ENCODE results near the gene NSUN6. TPM values are rescaled to one million over a fixed set of nuclear protein-coding genes. Genes with fewer than 3 reads are reported as not detected.

Gene NSUN6
- total and polyA plus RNA-seq, 7 donors = 3.0 to 7.0 (median 4.0) TPM

DNA sequence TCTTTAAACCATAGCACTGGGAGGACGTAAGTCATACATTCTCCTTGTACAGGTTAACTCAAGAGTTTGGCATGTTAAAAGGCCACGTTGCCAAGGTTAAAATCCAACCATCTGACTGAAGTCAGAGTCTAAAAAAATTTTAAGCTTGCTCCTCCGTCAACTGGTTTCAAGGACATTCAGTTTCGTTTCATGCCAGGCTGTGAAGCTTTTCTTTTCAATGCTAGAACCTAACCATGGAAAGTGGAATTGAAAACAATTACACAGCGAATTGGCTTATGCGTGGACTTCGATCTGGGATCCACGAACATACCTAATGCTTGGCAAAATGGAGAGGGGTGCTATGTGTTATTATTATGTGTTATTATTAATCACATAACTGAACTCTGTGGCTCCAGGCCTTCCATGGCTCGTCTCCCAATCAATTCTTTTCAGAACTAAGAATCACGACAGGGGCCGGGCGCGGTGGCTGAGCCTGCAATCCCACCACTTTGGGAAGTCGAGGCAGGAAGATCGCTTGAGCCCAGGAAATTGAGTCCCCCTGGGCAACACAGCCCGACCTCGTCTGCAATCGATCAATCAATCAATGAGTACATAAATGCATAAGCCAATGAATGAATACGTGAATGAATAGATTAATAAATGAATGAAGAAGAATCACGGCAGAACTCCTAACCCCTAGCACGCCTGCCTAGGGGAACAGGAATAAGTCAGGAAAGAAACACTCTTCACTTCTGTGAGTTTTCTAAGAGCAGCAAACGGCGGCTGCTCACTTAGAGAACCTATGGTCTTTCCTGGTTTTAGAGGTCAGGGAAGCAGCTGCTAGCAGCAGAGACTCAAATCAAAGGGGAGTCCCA lies 7.1 kb upstream of the NSUN6 start:
- intact Hi-C loops (cut with DNase I) = loop anchor here in 1 of 2 donors (10.0 kb wide), 1 partner anchor 1844 kb away; the partner anchor contains the start of gene RSU1
- DNase-seq = peak; percentile 23 to 47

GRCh38 chr10:18656724-18657123 lies 5.3 kb upstream of the NSUN6 start:
- TF ChIP-seq, protein P1, sequence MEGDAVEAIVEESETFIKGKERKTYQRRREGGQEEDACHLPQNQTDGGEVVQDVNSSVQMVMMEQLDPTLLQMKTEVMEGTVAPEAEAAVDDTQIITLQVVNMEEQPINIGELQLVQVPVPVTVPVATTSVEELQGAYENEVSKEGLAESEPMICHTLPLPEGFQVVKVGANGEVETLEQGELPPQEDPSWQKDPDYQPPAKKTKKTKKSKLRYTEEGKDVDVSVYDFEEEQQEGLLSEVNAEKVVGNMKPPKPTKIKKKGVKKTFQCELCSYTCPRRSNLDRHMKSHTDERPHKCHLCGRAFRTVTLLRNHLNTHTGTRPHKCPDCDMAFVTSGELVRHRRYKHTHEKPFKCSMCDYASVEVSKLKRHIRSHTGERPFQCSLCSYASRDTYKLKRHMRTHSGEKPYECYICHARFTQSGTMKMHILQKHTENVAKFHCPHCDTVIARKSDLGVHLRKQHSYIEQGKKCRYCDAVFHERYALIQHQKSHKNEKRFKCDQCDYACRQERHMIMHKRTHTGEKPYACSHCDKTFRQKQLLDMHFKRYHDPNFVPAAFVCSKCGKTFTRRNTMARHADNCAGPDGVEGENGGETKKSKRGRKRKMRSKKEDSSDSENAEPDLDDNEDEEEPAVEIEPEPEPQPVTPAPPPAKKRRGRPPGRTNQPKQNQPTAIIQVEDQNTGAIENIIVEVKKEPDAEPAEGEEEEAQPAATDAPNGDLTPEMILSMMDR (IDR thresholded peaks at IDR 0.05) = no peak
- Histone ChIP-seq H3K27me3 (ENCODE audit: insufficient read depth in 3 of 3, low read length in 2 of 3) (no peaks in the 10 kb centered on the region), H3K4me3 (no peak overlapping the region), H3K27ac (no peak overlapping the region), H3K4me1 (peaks cover 25% of the 10 kb centered on the region), H3K9me3 (no peaks in the 10 kb centered on the region), H3K36me3 (ENCODE audit: insufficient read depth in 1 of 2, low read depth in 1 of 2) (no peaks in the 10 kb centered on the region)
- WGBS, 3 donors = 71 to 81% (median 80%) methylated on average over 3 of the region's 3 CpGs
- ATAC-seq = no peak
- intact Hi-C loops (cut with DNase I) = loop anchor here in 1 of 2 donors (10.0 kb wide), 1 partner anchor 1842 kb away; the partner anchor contains the start of gene RSU1
- DNase-seq = no peak

More for the DNA sequence above, 7.1 kb upstream of the NSUN6 start:
- Histone ChIP-seq H3K4me1 (peaks cover 26% of the 10 kb centered on the region), H3K27ac (peak overlapping the region; percentile 95), H3K27me3 (ENCODE audit: insufficient read depth in 3 of 3, low read length in 2 of 3) (no peaks in the 10 kb centered on the region), H3K36me3 (ENCODE audit: insufficient read depth in 1 of 2, low read depth in 1 of 2) (no peaks in the 10 kb centered on the region), H3K4me3 (peak overlapping the region; percentile 80), H3K9me3 (no peaks in the 10 kb centered on the region)
- WGBS, 3 donors = 5 to 12% (median 7%) methylated on average over 23 of the region's 23 CpGs
- TF ChIP-seq, protein P1 (IDR thresholded peaks at IDR 0.05) = no peak
- ATAC-seq = peak in 2 of 4 donors; percentile 43

DNA sequence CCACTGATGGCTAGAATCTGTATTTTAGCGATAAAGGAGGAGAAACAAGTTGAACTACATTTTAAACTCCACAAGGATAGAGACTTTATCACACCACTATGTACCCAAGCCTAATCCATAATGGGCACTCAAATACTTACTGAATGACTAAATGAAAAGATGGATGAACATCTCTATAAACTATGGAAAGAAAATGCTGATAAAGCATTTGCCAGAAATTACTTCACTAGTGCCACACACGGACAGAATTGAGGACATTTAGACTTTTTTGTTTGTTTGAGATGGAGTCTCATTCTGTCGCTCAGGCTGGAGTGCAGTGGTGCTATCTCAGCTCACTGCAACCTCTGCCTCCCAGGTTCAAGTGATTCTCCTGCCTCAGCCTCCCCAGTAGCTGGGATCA lies 1.7 kb upstream of the NSUN6 start:
- DNase-seq (no peak), ATAC-seq (no peak)
- no peak overlapping the region for H3K27ac ChIP-seq
- H3K4me1 ChIP-seq = peaks cover 21% of the 10 kb centered on the region
- no peak overlapping the region for H3K4me3 ChIP-seq
- TF ChIP-seq, protein P1 (IDR thresholded peaks at IDR 0.05) = no peak
- H3K27me3 ChIP-seq (ENCODE audit: insufficient read depth in 3 of 3, low read length in 2 of 3) = no peaks in the 10 kb centered on the region
- H3K36me3 ChIP-seq (ENCODE audit: insufficient read depth in 1 of 2, low read depth in 1 of 2) = peaks cover 0 to 3% of the 10 kb centered on the region in 2 donors
- 88 to 95% (median 92%) methylated on average over 3 of the region's 3 CpGs for WGBS, 3 donors
- H3K9me3 ChIP-seq = no peaks in the 10 kb centered on the region
- intact Hi-C loops (cut with DNase I) = loop anchor here in 1 of 2 donors (10.0 kb wide), 1 partner anchor 1838 kb away; the partner anchor contains the start of gene RSU1

- Histone ChIP-seq H3K4me3 (peak overlapping the region; percentile 74), H3K9me3 (no peaks in the 10 kb centered on the region), H3K27me3 (ENCODE audit: insufficient read depth in 3 of 3, low read length in 2 of 3) (no peaks in the 10 kb centered on the region), H3K36me3 (ENCODE audit: insufficient read depth in 1 of 2, low read depth in 1 of 2) (peaks cover 0 to 19% of the 10 kb centered on the region in 2 donors), H3K27ac (peak overlapping the region; percentile 92), H3K4me1 (peaks cover 16% of the 10 kb centered on the region)
- no peak for DNase-seq
- intact Hi-C loops (cut with DNase I) = loop anchor here in 1 of 2 donors (10.0 kb wide), 1 partner anchor 1836 kb away; the partner anchor contains the start of gene RSU1
- 6 to 9% (median 8%) methylated on average over 6 of the region's 6 CpGs for WGBS, 3 donors
- no peak for ATAC-seq
- TF ChIP-seq, protein P1 (IDR thresholded peaks at IDR 0.05) = no peak
Measured at GRCh38 chr10:18650404-18650997, 886 bp downstream of the NSUN6 start.
